Testis (tissue), 3 donors: Measurements from ENCODE around the gene GPX7. TPM values are rescaled to one million over a fixed set of nuclear protein-coding genes. Genes with fewer than 3 reads are reported as not detected.

Experiments used
- DNase-seq: peaks from one replicate; pipeline ENCODE4 v3.0.0-alpha.2; 2019
- H3K27ac ChIP-seq, 2 donors: fragments of 200-600 bp; sonication (generic); one replicate each; pipeline ENCODE4 v1.5.1; 2019
- H3K27me3 ChIP-seq: fragments of 200-600 bp; sonication (generic); one replicate; pipeline ENCODE4 v1.5.1; 2019
- H3K36me3 ChIP-seq: fragments of 200-600 bp; sonication (generic); one replicate; pipeline ENCODE4 v1.5.1; 2017; ENCODE audit warnings: low read depth; ENCODE audit errors: missing control alignments
- H3K4me1 ChIP-seq: fragments of 200-600 bp; sonication (generic); one replicate; pipeline ENCODE4 v1.5.1; 2019
- H3K4me3 ChIP-seq, 2 donors: fragments of 200-600 bp; sonication (generic); one replicate each; pipeline ENCODE4 v1.5.1; 2017 to 2019
- H3K9me3 ChIP-seq: fragments of 200-600 bp; sonication (generic); one replicate; pipeline ENCODE4 v1.5.1; 2017
- POLR2A ChIP-seq: fragments of 450-650 bp; IDR thresholded peaks from one replicate; pipeline ENCODE4 v1.6.1; 2017; ENCODE audit warnings: antibody characterized with exemption, mild to moderate bottlenecking, moderate library complexity
- WGBS, 2 donors: methylation state at CpG; one replicate each; pipeline ENCODE4 v1.1.5; 2018; 5-methylcytosine and 5-hydroxymethylcytosine counted together
- intact Hi-C: fragments of 100-400 bp; cut with DNase I; formaldehyde crosslinking; loops from one replicate; pipeline ENCODE4 v1.15.1; 2023; ENCODE audit warnings: low total_unique reads
- polyA plus RNA-seq: library from polyadenylated mRNA; stranded (reverse); fragments of 350-450 nt; fragmentation: Illumina TruSeq; extraction: RNeasy Lipid Tissue Mini Kit (QIAGEN cat#74804); gene quantifications from one replicate; pipeline ENCODE4 v1.2.3, GENCODE V29; 2014; ENCODE audit warnings: low read depth, low replicate concordance; ENCODE audit not compliant: insufficient read depth
- total RNA-seq, 2 donors: library from RNA; depleted of rRNA; stranded (reverse); fragments of >200 nt; gene quantifications; one replicate each; pipeline ENCODE4 v1.2.3, GENCODE V29; 2016
- TF ChIP-seq, protein P1 (sequence below), 3 experiments: fragments of 450-650 bp in 2 of 3; fragments of 200-600 bp in 1 of 3; sonication (generic) in 1 of 3; IDR thresholded peaks; one replicate each; pipeline ENCODE4 v1.5.1; 2016 to 2019; ENCODE audit warnings: antibody characterized with exemption in 3 of 3, mild to moderate bottlenecking in 2 of 3, moderate library complexity in 1 of 3

The GPX7 gene
- total and polyA plus RNA-seq, 3 donors from 2014 or later: 14.5 to 26.6 (median 23.2) TPM

DNA sequence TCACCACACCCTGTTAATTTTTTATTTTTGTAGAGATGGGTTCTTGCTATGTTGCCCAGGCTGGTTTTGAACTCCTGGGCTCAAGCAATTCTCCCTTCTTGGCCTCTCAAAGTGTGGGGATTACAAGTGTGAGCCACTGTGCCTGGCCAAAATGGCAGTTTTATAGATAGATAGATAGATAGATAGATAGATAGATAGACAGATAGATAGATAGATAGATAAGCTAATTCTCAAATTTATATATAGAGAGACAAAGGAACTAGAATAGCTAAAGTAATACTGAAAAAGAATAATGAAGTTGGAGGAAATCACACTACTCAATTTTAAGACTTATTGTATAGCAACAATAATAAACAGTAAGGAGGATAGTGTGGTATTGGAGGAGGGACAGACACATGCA, 51.9 kb downstream of the GPX7 start:
- no peaks in the 10 kb centered on the region for H3K36me3 ChIP-seq
- H3K27me3 ChIP-seq: no peaks in the 10 kb centered on the region
- no peaks in the 10 kb centered on the region for H3K9me3 ChIP-seq
- H3K27ac ChIP-seq: no peak overlapping the region
- TF ChIP-seq POLR2A: no peak
- TF ChIP-seq, protein P1, sequence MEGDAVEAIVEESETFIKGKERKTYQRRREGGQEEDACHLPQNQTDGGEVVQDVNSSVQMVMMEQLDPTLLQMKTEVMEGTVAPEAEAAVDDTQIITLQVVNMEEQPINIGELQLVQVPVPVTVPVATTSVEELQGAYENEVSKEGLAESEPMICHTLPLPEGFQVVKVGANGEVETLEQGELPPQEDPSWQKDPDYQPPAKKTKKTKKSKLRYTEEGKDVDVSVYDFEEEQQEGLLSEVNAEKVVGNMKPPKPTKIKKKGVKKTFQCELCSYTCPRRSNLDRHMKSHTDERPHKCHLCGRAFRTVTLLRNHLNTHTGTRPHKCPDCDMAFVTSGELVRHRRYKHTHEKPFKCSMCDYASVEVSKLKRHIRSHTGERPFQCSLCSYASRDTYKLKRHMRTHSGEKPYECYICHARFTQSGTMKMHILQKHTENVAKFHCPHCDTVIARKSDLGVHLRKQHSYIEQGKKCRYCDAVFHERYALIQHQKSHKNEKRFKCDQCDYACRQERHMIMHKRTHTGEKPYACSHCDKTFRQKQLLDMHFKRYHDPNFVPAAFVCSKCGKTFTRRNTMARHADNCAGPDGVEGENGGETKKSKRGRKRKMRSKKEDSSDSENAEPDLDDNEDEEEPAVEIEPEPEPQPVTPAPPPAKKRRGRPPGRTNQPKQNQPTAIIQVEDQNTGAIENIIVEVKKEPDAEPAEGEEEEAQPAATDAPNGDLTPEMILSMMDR (IDR thresholded peaks at IDR 0.05): no peak
- intact Hi-C loops: no loop called here
- DNase-seq: no peak
- H3K4me3 ChIP-seq: no peak overlapping the region
- peaks cover 11% of the 10 kb centered on the region for H3K4me1 ChIP-seq

DNA sequence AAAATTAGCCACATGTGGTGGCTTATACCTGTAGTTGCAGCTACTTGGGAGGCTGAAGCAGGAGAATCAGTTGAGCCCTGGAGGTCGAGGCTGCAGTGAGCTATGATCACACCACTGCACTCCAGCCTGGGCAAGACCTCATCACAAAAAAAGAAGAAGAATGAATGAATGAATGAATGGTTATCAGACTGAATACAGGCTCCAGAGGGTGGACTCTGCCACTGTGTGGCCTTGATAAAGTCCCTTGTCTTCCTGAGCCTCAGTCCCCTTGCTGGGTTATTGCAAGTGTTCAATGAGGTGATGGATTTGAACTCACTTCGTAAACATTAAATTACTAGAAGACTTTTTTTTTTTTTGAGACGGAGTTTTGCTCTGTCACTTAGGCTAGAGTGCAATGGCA, 55.5 kb downstream of the GPX7 start:
- WGBS, 2 donors: 98% methylated on average over 3 of the region's 3 CpGs
- DNase-seq: no peak
- Histone ChIP-seq H3K27ac (no peak overlapping the region), H3K4me1 (peaks cover 2% of the 10 kb centered on the region), H3K4me3 (no peak overlapping the region), H3K27me3 (no peaks in the 10 kb centered on the region), H3K9me3 (no peaks in the 10 kb centered on the region), H3K36me3 (no peaks in the 10 kb centered on the region)
- intact Hi-C loops: no loop called here
- TF ChIP-seq, protein P1 (IDR thresholded peaks at IDR 0.05): no peak
- TF ChIP-seq POLR2A: no peak

Other genes starting within 250 kb of the GPX7 start
- gene CC2D1B, start 236.2 kb upstream of the GPX7 start, total RNA-seq: 10 to 100 TPM; 51.0 to 62.0 TPM
- 37.0 TPM for gene CC2D1B, start 236.2 kb upstream of the GPX7 start, polyA plus RNA-seq
- gene ORC1, start 197.9 kb upstream of the GPX7 start, total RNA-seq: 1 to 10 TPM; 5.7 to 6.9 TPM
- 6.4 TPM for gene ORC1, start 197.9 kb upstream of the GPX7 start, polyA plus RNA-seq
- gene PRPF38A, start 197.8 kb upstream of the GPX7 start, total RNA-seq: 10 to 100 TPM; 34.7 to 43.1 TPM
- gene PRPF38A, start 197.8 kb upstream of the GPX7 start, polyA plus RNA-seq: 68.4 TPM
- 100 to 1,000 TPM; 136 to 146 TPM for gene TUT4, start 49.3 kb upstream of the GPX7 start, total RNA-seq
- 63.3 TPM for gene TUT4, start 49.3 kb upstream of the GPX7 start, polyA plus RNA-seq
- gene SHISAL2A, start 30.8 kb downstream of the GPX7 start, total RNA-seq: 1 to 10 TPM; 4.8 to 5.0 TPM
- 2.2 TPM for gene SHISAL2A, start 30.8 kb downstream of the GPX7 start, polyA plus RNA-seq
- gene COA7, start 96.0 kb downstream of the GPX7 start, total RNA-seq: 10 to 100 TPM; 10.0 to 11.5 TPM
- 8.7 TPM for gene COA7, start 96.0 kb downstream of the GPX7 start, polyA plus RNA-seq
- 10 to 100 TPM; 73.1 to 76.6 TPM for gene ZYG11B, start 124.1 kb downstream of the GPX7 start, total RNA-seq
- 17.7 TPM for gene ZYG11B, start 124.1 kb downstream of the GPX7 start, polyA plus RNA-seq
- gene ZYG11A, start 240.4 kb downstream of the GPX7 start, total RNA-seq: 1 to 10 TPM; 8.7 to 9.8 TPM
- gene ZYG11A, start 240.4 kb downstream of the GPX7 start, polyA plus RNA-seq: 6.4 TPM